Stimulated activated CD8-positive, alpha-beta memory T cell treated with anti-CD3 and anti-CD28 coated beads, Interleukin-15, amount 100 ng/mL, for 4 hours (primary cell): Measurements from ENCODE around the gene FSCN2.
"Not testable (repeated sequence)": the region's sequence is repeated elsewhere in the genome, so short reads cannot be mapped to it uniquely, and the experiment has no call there.

ENCODE experiments used
- DNase-seq, 2 donors: peaks; one replicate each; pipeline ENCODE4 v3.0.0-alpha.2; 2020; ENCODE audit warnings: low read depth in 2 of 2

FSCN2 gene

DNA sequence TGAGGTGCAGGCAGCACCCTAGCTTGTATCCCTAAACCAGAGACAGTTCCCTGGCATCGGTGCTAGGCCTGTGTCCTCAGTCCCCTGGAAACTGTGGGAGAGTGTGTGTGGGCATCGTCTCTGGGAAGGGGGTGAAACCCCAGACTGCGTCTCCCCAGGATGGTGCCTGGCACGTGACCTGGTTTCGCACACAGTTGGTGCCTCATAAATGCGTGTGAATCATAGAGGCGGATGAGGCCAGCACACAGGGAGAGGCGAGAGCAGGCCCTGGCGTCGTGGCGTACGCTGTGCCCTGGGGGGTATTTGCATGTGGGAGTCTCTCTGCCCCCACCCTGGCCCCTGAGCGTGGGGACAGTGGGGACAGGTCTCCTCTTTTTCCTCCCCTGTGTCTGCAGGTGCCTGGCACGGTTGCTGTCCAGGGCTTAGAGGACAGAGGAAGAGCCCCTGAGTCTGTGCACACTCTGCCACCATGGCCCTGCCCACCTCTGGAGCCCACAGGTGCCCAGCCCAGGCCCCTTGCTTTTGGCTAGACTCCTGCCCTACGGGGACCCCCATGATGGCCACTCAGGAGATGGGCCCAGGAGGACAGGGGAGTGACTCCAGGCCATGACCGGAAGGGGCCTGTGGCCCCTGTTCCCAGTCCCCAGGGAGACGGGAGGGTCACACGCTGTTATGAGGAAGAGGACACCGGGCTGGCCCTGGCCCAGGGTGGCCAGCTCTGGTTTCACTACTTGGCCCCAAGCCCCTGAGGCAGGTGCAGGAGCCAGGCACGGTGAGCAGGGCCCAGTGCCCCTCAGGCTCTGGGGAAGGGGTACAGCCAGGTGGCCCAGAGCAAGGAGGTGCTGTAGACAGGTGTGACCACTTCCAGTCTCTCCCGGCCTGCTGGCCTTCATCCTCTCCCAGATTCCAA, 1.3 kb upstream of the FSCN2 start:
- no peak for DNase-seq

DNA sequence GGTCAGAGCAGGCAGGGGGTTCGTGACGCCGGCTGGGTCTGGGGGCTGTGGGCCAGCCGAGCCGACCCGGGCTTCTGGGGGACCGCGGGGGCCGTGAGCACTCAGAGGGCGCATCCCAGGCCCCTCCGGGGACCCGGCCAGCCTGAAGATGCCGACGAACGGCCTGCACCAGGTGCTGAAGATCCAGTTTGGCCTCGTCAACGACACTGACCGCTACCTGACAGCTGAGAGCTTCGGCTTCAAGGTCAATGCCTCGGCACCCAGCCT, 140 bp downstream of the FSCN2 start:
- no peak for DNase-seq

DNA sequence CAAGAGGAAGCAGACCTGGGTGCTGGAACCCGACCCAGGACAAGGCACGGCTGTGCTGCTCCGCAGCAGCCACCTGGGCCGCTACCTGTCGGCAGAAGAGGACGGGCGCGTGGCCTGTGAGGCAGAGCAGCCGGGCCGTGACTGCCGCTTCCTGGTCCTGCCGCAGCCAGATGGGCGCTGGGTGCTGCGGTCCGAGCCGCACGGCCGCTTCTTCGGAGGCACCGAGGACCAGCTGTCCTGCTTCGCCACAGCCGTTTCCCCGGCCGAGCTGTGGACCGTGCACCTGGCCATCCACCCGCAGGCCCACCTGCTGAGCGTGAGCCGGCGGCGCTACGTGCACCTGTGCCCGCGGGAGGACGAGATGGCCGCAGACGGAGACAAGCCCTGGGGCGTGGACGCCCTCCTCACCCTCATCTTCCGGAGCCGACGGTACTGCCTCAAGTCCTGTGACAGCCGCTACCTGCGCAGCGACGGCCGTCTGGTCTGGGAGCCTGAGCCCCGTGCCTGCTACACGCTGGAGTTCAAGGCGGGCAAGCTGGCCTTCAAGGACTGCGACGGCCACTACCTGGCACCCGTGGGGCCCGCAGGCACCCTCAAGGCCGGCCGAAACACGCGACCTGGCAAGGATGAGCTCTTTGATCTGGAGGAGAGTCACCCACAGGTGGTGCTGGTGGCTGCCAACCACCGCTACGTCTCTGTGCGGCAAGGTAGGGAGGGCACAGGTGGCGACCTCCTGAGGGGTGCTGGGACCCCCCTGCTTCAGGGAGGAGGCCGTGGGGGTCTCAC, 667 bp downstream of the FSCN2 start:
- no peak for DNase-seq

DNA sequence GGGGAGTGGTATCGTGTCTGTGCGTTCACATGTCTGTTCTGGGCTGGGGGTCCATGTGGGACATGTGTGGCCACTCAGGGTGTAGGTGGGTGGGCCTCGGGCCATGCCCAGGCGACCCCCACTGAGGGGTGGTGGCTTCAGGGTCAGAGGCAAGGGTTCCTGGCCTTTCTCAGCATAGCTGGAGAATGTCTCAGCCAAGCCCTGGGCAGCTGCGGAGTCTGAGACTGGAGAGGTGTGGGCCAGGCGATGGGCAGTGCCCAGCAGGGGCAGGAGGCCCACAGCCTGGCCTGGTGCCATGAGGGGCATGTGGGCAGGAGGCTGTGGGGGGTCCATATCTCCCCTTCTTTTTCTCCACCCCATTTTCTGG, 1.2 kb downstream of the FSCN2 start:
- no peak for DNase-seq

DNA sequence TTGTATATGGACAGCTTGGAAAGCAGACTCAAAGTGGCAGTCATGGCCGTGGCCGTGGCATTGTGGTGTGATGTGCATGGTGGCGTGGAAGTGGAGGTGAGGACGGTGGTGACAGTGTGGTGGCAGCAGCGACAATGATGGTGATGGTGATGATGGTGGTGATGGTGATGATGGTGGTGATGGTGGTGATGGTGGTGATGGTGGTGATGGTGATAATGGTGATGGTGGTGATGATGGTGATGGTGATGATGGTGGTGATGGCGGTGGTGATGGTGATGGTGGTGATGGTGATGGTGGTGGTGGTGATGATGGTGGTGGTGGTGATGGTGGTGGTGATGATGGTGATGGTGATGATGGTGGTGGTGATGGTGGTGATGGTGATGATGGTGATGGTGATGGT, 2.8 kb downstream of the FSCN2 start:
- not testable (repeated sequence) for DNase-seq

DNA sequence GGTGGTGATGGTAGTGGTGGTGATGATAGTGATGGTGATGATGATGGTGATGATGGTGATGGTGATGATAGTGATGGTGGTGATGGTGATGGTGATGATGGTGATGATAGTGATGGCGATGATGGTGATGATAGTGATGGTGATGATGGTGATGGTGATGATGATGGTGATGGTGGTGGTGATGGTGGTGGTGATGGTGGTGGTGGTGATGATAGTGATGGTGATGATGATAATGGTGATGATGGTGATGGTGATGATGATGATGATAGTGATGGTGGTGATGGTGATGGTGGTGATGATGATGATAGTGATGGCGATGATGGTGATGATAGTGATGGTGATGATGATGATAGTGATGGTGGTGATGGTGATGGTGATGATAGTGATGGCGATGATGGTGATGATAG, 3.8 kb downstream of the FSCN2 start:
- not testable (repeated sequence) for DNase-seq

DNA sequence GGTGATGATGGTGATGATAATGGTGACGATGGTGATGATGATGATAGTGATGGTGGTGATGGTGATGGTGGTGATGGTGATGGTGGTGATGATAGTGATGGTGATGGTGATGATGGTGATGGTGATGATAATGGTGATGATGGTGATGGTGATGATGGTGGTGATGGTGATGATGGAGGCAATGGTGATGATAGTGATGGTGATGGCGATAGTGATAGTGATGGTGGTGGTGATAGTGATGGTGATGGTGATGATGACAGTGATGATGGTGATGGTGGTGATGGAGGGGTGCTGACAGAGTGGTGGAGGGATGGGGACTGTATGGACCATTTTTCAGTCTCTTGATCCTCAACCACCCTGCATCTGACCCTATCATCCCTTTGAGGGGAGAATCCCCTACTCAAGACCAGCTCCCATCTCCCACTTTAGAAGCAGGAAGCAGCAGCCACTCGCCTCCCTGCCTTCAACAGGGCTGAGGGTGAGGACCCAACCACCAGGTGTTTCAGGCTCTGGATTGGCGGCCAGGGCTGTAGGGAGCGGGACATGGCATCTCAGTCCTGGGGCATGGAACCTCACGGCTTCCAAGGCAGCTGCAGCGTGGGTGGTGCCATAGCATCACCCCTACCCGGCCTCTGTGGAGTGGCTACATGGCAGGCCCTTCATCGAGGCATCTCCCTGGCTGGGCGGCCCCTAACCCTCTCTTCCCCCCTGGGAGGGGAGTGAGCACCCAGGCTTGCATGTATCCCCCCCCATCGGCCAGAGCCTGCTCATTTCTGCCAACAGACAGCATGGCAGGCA, 4.5 kb downstream of the FSCN2 start:
- no peak for DNase-seq

DNA sequence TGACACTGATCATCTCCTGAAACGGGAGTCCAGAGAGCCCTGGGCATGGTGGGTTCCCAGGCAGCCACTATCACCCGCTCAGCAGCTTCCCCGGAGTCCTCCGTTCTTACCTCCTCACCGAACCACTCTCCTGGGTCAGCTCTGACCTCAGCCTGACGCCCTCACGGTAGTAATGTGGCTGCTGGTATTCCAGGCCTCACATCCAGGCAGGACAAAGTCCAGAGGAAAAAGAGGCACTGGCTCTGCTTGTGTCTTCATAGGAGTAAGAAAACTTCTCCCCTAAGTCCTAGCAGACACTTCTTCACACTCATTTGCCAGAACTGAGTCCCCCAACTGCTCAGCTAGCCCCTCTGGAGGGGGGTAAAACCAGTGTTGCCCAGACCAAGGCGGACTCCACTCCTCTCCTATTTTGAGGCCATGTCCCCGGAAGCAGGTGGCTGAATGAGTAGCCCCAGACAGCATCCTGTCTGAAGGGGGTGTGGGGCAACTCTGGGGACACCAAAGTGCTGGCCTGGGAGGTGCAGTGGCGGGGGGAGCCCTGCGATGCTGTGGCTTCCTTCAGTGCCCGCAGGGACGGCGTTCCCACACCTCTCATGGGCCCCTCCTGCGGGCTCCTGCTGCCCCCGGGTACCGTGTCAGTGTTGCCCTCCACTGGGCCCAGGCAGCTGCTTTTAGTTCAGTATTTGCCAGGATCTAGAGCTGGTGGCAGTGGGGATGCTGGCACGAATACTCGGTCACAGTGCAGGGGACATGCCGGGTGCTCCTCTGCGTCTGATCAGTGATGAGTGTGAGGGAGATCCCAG, 5.4 kb downstream of the FSCN2 start:
- DNase-seq: no peak

DNA sequence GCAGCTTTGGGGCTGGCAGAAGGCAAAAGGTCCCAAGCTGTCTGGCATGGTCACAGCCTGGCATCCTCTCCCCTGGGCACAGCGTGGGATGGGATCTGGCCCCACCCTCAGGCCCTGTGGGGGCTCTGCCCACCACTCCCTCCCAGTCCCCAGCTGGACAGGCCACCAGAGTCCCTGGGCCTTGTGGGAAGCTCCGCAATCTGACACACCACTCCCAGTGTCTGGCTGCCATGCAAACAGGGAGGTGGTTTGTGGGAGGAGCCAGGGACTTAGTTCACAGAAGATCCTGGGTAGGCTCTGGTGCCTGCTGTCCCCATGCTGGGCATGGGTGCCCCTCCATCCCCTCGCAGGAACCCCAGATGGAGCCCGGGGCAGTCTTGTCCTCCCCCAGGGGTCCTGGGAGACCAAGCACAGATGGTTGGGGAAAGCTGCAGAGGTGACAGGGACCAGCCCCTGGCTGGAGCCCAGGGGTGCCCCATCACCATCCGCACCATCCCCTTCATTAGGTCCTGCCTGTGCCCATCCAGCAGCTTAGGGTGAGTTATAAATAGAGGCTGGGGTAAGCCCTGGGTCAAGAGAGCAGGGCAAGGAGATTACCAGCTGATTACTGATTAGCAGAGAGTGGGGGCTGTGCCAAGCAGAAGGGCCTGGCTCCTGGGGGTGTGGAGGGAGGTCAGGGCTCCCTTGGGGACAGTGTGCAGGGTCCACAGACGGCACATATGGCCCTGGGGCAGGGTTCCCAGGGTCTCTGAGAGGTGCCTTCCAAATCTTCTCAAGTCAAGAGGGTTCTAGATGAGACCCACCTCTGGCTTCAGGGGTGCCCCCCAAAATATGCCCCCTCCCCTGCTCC, 6.2 kb downstream of the FSCN2 start:
- DNase-seq: no peak

DNA sequence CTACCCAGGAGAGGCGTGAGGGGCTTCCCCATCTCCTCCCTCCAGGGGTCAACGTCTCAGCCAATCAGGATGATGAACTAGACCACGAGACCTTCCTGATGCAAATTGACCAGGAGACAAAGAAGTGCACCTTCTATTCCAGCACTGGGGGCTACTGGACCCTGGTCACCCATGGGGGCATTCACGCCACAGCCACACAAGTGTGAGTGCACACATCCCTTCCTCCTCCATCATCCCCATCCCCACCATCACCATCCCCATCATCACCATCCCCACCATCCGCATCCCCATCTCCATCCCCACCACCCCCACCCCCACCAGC, 6.8 kb downstream of the FSCN2 start:
- no peak for DNase-seq

DNA sequence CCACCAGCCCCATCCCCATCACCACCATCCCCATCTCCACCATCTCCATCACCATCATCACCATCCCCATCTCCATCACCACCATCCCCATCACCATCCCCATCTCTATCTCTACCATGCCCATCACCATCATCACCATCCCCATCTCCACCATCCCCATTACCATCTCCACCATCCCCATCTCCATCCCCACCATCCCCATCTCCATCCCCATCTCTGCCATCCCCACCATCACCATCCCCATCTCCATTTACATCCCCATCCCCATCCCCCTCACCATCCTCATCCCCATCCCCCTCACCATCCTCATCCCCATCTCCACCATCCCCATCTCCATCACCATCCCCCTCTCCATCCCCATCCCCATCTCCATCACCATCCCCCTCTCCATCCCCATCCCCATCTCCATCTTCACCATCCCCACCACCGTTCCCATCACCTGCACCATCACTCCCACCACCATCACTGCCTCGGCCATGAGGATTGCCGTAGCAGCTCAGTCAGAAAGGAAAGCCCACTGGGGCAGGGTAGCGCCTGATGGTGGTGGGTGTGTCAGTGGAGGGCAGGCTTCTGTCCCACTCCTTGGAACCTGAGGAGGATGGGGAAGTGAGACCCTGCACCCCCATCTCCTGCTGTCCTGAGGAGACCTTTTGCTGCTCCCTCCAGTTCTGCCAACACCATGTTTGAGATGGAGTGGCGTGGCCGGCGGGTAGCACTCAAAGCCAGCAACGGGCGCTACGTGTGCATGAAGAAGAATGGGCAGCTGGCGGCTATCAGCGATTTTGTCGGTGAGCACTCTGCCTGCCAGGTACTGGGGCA, 7.5 kb downstream of the FSCN2 start:
- DNase-seq: no peak

DNA sequence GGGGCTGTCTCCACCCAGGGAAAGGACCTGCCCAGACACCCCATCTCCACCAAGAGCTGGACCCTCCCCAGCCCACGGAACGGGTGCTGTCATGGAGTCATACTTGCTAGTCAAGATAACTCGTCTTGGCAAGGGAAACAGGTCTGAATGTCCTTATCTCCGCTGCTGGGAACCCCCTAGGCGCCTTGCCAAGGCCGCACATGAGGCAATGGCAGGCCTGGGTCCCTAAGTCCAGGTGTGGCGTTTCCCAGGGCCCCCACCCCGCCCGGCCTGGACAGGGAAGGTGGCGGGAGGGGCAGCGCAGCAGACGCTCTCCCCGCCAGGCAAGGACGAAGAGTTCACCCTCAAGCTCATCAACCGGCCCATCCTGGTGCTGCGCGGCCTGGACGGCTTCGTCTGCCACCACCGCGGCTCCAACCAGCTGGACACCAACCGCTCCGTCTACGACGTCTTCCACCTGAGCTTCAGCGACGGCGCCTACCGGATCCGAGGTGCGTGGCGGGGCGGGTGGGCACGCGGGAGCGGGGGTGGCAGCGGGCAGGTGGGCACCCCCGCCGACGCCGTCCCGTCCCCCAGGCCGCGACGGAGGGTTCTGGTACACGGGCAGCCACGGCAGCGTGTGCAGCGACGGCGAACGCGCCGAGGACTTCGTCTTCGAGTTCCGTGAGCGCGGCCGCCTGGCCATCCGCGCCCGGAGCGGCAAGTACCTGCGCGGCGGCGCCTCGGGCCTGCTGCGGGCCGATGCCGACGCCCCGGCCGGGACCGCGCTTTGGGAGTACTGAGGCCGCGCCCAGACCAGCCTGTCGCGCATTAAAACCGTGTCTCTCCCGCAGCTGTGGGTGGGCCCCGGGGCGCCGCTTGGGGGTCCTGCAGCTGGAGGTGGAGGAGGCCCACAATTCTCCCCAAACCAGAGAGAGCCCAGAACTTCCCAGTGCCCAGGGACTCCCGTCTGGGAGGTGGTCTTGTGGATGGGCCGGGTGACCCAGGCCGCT, 8.4 kb downstream of the FSCN2 start:
- no peak for DNase-seq

DNA sequence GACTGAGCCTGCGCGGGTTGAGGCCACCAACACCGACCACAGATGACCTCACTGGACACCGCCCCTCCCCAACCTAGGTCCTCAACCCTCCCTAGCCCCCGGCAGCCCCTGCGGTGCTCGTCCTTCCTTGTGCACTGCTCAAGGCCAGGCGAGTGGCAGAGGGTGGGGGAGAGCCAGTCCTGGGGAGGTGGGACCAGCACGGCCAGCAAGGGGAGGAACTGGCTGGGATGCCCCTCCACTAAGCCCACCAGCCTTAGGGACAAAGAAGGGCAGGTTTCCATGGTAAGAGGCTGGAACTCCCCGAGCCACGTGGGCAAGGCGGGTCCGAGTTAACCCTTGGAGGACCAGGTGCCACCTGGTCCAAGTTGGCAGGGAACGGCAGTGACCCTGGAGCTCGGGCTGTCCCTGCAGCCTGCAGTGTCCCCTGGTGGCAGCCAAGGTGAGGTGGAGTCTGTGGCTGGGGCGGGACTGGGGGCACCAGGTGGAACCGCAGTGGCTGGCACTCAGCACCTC, 9.2 kb downstream of the FSCN2 start:
- DNase-seq: no peak

DNA sequence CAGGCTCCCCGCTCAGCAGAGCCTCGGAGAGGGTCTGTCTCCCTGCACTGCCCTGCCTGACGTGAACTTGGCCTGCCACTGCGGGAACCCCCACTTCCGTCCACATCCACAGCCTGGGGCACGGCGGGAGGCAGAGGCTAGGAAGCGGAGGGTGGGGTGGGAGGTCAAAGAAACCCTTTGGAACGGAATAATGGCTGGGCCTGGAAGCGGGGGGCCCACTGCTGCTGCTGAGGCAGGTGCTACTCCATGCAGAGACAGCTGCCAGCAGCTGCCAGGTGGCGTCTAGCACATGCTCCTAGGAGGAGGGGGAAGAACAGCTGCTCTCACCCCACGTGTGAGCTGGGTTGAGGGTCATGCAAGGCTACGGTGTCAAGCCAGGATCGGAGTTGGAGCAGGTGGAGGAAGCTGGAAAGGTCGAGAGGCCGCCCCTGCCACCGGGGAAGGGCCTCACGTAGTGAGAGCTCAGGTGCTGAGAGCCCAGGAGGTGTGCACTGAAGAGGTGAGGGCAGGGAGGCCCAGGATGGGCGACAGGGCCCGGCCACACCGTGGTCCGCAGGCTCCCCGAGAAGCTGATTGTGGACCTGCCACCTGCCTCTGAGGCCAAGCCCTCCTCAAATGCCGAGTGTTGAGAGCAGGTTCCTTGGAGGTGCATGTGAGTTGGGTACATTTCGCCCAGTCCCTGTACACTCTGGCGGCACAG, 9.8 kb downstream of the FSCN2 start:
- DNase-seq: no peak

DNA sequence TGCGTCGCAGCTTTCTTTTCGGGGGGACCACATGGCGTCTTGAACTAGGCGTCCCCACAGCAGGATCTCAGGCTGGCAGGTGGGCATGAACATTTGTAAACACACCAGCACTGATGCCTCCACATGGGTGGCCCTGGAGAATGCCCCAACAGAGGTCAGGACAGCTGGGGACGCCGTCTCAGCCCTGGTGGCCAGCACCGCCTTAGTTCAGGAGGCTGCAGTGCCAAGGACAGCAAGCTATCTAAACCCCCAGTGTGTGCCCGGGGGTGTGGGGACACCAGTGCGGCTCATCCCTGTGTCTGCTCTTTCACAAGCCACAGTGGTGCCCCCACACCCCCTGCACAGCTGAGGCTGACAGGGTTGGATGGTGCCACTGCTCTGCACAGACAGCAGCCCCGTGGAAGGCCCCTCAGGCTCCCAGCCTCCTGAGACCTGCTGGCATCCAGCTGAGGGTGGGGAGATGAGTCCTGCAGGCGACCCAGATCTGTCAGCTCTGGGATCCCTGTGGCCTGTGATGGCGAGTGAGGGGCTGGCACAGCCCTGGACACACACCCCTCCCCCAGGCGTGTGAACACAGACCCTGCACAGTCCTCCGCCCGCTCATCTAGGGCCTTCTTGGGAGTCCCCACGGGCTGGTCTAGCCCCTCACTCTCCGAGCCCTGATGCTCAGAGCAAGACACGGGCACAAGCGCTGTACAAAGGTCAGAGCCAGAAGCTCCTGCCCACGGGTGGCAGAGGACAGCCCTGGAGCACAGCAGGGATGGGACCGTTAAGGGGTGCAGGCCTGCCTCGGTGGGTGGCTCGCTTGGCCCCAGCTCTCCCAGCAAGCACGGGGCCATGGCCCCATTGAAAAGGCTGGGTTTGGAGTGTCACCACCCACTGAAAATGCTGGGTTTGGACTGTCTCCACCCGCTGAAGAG, 10.7 kb downstream of the FSCN2 start:
- no peak for DNase-seq

DNA sequence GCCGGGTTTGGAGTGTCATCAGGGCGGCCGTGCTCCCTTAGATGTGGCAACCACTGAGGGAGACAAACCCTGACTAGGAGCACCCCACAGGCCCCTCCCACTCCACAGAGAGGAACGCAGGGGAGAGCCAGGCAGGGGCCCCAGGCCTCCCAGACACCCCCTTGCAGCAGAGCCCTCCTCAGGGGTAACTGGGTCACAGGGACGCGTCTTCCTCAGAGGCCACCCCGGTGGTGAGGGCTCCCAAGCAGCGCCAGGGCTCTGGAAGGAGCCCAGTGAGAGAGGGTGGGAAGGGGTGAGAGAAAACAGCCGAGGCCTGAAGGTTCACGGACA, 11.4 kb downstream of the FSCN2 start:
- no peak for DNase-seq
